Upper lobe of right lung (tissue), 1 donor: ENCODE results near the gene LRRC27. TPM values are rescaled to one million over a fixed set of nuclear protein-coding genes. Genes with fewer than 3 reads are reported as not detected.
A peak's percentile ranks its signal among the peaks of the same experiment; 100 is the strongest.

Experiments used
- ATAC-seq: fragments of 200-7000 bp; cut with Tn5 transposase; one replicate; pipeline ENCODE4 v1.9.1; 2020; ENCODE audit warnings: mild to moderate bottlenecking, moderate library complexity
- DNase-seq: peaks from one replicate; pipeline ENCODE4 v3.0.0-alpha.2; 2020
- H3K27ac ChIP-seq: fragments of 200-600 bp; one replicate; pipeline ENCODE4 v1.8.0; 2022
- H3K27me3 ChIP-seq: fragments of 200-600 bp; one replicate; pipeline ENCODE4 v1.8.0; 2022; ENCODE audit warnings: mild to moderate bottlenecking
- H3K36me3 ChIP-seq: fragments of 200-600 bp; one replicate; pipeline ENCODE4 v1.8.0; 2022
- H3K4me1 ChIP-seq: fragments of 200-600 bp; one replicate; pipeline ENCODE4 v1.8.0; 2022
- H3K4me3 ChIP-seq: fragments of 200-600 bp; one replicate; pipeline ENCODE4 v1.8.0; 2022; ENCODE audit warnings: mild to moderate bottlenecking
- H3K9me3 ChIP-seq: fragments of 200-600 bp; one replicate; pipeline ENCODE4 v1.8.0; 2022
- intact Hi-C: fragments of 100-400 bp; cut with DNase I; formaldehyde crosslinking; loops from one replicate; pipeline ENCODE4 v1.11.0; 2022
- total RNA-seq: library from RNA; stranded (reverse); fragmentation: NEBNext Ultra II Directional; extraction: Animal tissue kit (Norgen Biotek cat#: 25700); gene quantifications from one replicate; pipeline ENCODE4 v1.2.1, GENCODE V29; 2021
- TF ChIP-seq, protein P1 (sequence below): fragments of 200-600 bp; IDR thresholded peaks from one replicate; pipeline ENCODE4 v1.8.0; 2022; ENCODE audit warnings: antibody characterized with exemption
- donor health status: DM: no; HTN: yes; CAD: no; lungs with severe emphysema.

The LRRC27 gene
- total RNA-seq, 1 donor from 2014 or later = 6.3 TPM

DNA sequence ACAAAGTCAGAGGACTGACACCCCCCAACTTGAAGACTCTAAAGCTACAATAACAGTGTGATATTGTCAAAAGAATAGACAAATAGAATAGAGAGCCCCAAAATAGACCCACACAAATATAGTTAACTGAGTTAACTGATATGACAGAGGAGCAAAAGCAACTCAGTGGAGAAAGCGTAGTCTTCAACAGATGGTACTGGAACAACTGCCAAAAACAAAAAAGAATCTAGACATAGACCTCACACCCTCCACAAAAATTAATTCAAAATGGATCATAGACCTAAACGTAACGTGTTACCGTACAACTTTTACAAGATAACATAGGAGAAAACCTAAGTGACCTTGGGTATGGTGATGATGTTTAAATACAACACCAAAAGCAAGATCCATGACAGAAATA, 36.4 kb downstream of the LRRC27 start:
- Histone ChIP-seq H3K4me1 (no peaks in the 10 kb centered on the region), H3K27ac (no peak overlapping the region), H3K4me3 (no peak overlapping the region), H3K27me3 (no peaks in the 10 kb centered on the region), H3K9me3 (no peaks in the 10 kb centered on the region), H3K36me3 (peaks cover 6% of the 10 kb centered on the region)
- ATAC-seq (no peak), DNase-seq (no peak)
- TF ChIP-seq, protein P1, sequence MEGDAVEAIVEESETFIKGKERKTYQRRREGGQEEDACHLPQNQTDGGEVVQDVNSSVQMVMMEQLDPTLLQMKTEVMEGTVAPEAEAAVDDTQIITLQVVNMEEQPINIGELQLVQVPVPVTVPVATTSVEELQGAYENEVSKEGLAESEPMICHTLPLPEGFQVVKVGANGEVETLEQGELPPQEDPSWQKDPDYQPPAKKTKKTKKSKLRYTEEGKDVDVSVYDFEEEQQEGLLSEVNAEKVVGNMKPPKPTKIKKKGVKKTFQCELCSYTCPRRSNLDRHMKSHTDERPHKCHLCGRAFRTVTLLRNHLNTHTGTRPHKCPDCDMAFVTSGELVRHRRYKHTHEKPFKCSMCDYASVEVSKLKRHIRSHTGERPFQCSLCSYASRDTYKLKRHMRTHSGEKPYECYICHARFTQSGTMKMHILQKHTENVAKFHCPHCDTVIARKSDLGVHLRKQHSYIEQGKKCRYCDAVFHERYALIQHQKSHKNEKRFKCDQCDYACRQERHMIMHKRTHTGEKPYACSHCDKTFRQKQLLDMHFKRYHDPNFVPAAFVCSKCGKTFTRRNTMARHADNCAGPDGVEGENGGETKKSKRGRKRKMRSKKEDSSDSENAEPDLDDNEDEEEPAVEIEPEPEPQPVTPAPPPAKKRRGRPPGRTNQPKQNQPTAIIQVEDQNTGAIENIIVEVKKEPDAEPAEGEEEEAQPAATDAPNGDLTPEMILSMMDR = no peak
- intact Hi-C loops = no loop called here

DNA sequence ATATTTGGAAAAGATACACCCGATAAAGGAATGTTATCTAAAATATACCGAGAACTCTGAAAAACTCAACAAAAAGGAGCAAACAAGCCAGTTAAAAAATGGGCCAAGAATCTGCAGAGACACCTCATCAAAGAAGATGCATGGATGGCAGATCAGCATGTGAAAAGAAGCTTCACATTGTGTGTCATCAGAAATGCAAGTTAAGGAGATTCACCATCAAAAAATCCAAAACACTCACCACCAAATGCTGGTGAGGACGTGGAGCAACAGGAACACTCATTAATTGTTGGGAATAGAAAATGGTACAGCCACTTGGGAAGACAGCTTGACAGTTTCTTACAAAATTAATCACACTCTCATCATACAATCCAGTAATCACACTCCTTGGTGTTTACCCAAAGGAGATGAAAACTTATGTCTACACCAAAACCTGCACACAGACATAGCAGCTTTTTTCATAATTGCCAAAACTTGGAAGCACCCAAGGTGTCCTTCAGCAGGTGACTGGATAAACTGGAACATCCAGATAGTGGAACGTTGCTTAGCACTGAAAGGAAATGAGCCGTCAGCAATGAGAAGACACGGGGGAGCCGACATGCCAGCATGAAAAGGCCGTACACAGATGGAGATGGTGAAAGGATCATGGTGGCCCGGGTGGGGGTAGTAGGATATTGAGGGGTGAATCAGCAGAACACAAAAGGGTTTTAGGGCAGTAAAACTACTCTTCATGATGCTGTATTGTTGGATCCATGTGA, 37.1 kb downstream of the LRRC27 start:
- ATAC-seq = no peak
- Histone ChIP-seq H3K9me3 (no peaks in the 10 kb centered on the region), H3K27ac (no peak overlapping the region), H3K4me1 (no peaks in the 10 kb centered on the region), H3K27me3 (no peaks in the 10 kb centered on the region), H3K4me3 (no peak overlapping the region), H3K36me3 (peaks cover 6% of the 10 kb centered on the region)
- no peak for DNase-seq
- TF ChIP-seq, protein P1 = no peak
- intact Hi-C loops = no loop called here

- no peak overlapping the region for H3K4me3 ChIP-seq
- no peak overlapping the region for H3K27ac ChIP-seq
- ATAC-seq (no peak), DNase-seq (peak; percentile 47)
- intact Hi-C loops = no loop called here
- H3K27me3 ChIP-seq = no peaks in the 10 kb centered on the region
- no peaks in the 10 kb centered on the region for H3K4me1 ChIP-seq
- H3K36me3 ChIP-seq = peaks cover 6% of the 10 kb centered on the region
- TF ChIP-seq, protein P1 = no peak
- no peaks in the 10 kb centered on the region for H3K9me3 ChIP-seq
These were observed 37.7 kb downstream of the LRRC27 start for GRCh38 chr10:132369636-132370185.

DNA sequence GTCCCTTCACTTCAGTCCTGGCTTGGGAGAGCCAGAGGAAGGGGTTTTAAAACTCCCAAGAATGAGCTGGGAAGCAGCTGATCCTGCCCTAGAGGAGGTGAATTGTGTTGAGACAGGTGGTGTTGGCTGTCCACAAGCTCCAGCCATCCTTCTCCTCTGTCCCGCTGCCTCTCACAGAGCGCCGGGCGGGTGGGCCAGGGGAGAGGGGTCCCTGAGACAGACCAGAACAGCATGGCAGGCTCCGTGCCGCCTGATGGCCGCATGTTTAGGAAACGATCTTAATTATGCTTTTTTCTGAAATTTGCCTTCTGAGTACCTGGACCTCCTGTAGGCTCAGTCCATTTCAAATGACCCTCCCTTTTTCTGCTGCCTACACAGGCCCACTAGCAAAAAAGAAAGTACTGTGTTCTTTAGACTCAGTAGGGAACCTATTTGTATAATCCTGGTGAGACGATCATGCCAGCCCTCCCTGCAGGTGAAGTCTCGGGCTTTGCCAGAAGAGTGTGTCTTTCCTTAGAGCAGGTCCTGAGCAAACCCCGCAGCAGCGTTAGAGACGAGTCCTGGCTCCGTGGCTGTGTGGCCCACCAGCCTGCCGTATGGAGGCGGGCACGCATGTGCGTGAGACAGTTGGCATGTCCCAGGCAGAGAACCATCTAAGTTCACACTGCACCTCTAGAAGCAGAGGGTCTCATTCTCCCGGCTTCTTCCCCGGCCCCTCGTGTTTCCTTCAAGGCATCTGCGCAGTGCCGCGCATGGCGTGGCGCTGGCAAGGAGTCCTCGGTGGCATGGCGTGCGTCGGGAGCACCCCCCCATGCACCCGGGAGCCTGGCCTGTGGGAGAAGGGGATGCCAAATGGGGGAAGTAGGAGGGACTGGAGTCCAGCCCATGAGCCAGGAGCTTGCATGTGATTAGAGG, 38.7 kb downstream of the LRRC27 start:
- no peaks in the 10 kb centered on the region for H3K9me3 ChIP-seq
- no peak for ATAC-seq
- TF ChIP-seq, protein P1 = no peak
- intact Hi-C loops = no loop called here
- H3K27me3 ChIP-seq = no peaks in the 10 kb centered on the region
- no peak overlapping the region for H3K4me3 ChIP-seq
- H3K36me3 ChIP-seq = peaks cover 6% of the 10 kb centered on the region
- peak; percentile 59 for DNase-seq
- H3K27ac ChIP-seq = no peak overlapping the region
- no peaks in the 10 kb centered on the region for H3K4me1 ChIP-seq

DNA sequence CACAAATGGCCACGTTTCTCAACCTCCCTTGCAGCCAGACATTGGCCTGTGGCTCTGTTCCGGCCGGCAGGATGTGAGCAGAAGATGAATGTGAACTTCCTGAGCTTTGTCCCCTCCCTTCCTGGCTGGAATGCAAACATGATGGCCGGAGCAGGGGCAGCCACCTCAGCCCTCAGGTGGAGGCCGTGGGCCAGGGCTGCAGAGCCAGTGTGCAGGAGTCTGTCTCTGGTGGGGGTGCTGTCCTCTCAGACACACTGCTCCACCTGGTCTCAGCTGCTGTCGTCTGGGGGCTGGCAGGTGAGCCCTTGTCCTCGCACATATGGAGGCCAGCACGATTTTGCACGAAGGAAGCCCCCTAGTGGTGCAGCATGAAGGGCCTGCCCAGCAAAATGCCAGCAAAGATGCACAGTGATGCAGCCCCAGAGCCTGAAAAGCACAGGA, 39.7 kb downstream of the LRRC27 start:
- TF ChIP-seq, protein P1 = peak; percentile 23
- peak; percentile 50 for DNase-seq
- intact Hi-C loops = no loop called here

More for the DNA sequence above, 39.7 kb downstream of the LRRC27 start:
- no peaks in the 10 kb centered on the region for H3K27me3 ChIP-seq
- H3K4me1 ChIP-seq = no peaks in the 10 kb centered on the region
- no peak overlapping the region for H3K4me3 ChIP-seq
- no peak for ATAC-seq
- no peaks in the 10 kb centered on the region for H3K9me3 ChIP-seq
- no peak overlapping the region for H3K27ac ChIP-seq
- H3K36me3 ChIP-seq = peaks cover 4% of the 10 kb centered on the region
